Osteoblast (primary cell): ENCODE data around the gene EXOSC7. TPM values are rescaled to one million over a fixed set of nuclear protein-coding genes. Genes with fewer than 3 reads are reported as not detected.
A peak's percentile ranks its signal among the peaks of the same experiment; 100 is the strongest.
"Not testable (repeated sequence)": the region's sequence is repeated elsewhere in the genome, so short reads cannot be mapped to it uniquely, and the experiment has no call there.

Experiments used
- DNase-seq: peaks from one replicate; pipeline ENCODE4 v3.0.0; 2011; ENCODE audit warnings: low spot score, mixed read lengths; ENCODE audit not compliant: insufficient read length; ENCODE audit errors: missing footprints
- H2AFZ ChIP-seq: 2 replicates; pipeline ENCODE4 v1.6.0; 2011; ENCODE audit warnings: mild to moderate bottlenecking, low read length
- H3K27ac ChIP-seq: 2 replicates; pipeline ENCODE4 v1.5.1; 2011; ENCODE audit warnings: mild to moderate bottlenecking, low read depth, low read length, moderate library complexity
- H3K27me3 ChIP-seq: 2 replicates; pipeline ENCODE4 v1.6.0; 2012; ENCODE audit warnings: mild to moderate bottlenecking, control low read depth, inconsistent platforms, low read length, moderate library complexity; ENCODE audit not compliant: insufficient read depth
- H3K36me3 ChIP-seq: 2 replicates; pipeline ENCODE4 v1.5.1; 2011; ENCODE audit warnings: mild to moderate bottlenecking, low read length, control low read depth, moderate library complexity; ENCODE audit not compliant: insufficient read depth
- H3K4me1 ChIP-seq: 2 replicates; pipeline ENCODE4 v1.5.1; 2011; ENCODE audit warnings: mild to moderate bottlenecking, low read length, control low read depth, moderate library complexity; ENCODE audit not compliant: insufficient read depth
- H3K4me2 ChIP-seq: 2 replicates; pipeline ENCODE4 v1.6.0; 2011; ENCODE audit warnings: mild to moderate bottlenecking, low read length; ENCODE audit not compliant: insufficient read depth
- H3K4me3 ChIP-seq: fragments of 200-600 bp; sonication (generic); 3 replicates; pipeline ENCODE4 v1.5.1; 2012; ENCODE audit warnings: mild to moderate bottlenecking, low read length, inconsistent platforms; ENCODE audit not compliant: insufficient read depth
- H3K79me2 ChIP-seq: 2 replicates; pipeline ENCODE4 v1.6.0; 2012; ENCODE audit warnings: mild to moderate bottlenecking, low read length, control low read depth, inconsistent platforms; ENCODE audit not compliant: insufficient read depth
- H3K9me3 ChIP-seq: 2 replicates; pipeline ENCODE4 v1.5.1; 2011; ENCODE audit warnings: low read depth, low read length, control low read depth
- H4K20me1 ChIP-seq: 2 replicates; pipeline ENCODE4 v1.6.0; 2012; ENCODE audit warnings: mild to moderate bottlenecking, low read length, control low read depth; ENCODE audit not compliant: insufficient read depth
- total RNA-seq: library from RNA; depleted of rRNA; stranded (reverse); fragments of >200 nt; gene quantifications from 2 replicates; pipeline ENCODE4 v1.2.3, GENCODE V29; 2012
- TF ChIP-seq, protein P1 (sequence below): IDR thresholded peaks from 2 replicates; pipeline ENCODE4 v1.5.1; 2011; ENCODE audit warnings: mild to moderate bottlenecking, low read depth, low read length, moderate library complexity; ENCODE audit errors: extremely low read depth

The EXOSC7 gene
- total RNA-seq, 1 donor = 31.8 TPM

DNA sequence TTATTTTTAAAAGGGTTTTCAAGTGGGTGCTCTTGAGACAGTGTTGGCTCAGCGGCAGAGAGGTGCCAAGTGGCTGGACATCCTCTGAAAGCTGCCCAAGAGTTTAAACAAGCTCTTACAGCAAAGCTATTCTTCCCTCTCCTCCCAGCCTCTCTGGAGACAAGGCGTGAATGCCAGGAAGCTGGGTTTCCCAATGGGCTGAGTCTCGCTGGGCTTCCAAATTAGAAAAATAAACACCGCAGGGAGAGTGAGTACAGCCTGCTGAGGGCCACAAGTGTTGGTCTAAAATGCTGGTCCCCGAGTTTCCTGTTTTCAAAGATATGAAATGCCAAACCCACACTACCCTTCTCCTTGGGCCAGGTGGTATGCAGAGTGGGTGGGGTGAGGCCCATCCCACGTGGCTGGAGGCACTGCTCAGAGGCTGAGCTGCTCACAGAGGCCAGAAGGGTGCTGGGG lies 36.4 kb upstream of the EXOSC7 start:
- peaks cover 19% of the 10 kb centered on the region for H3K36me3 ChIP-seq
- H4K20me1 ChIP-seq = peaks cover 3% of the 10 kb centered on the region
- TF ChIP-seq, protein P1, sequence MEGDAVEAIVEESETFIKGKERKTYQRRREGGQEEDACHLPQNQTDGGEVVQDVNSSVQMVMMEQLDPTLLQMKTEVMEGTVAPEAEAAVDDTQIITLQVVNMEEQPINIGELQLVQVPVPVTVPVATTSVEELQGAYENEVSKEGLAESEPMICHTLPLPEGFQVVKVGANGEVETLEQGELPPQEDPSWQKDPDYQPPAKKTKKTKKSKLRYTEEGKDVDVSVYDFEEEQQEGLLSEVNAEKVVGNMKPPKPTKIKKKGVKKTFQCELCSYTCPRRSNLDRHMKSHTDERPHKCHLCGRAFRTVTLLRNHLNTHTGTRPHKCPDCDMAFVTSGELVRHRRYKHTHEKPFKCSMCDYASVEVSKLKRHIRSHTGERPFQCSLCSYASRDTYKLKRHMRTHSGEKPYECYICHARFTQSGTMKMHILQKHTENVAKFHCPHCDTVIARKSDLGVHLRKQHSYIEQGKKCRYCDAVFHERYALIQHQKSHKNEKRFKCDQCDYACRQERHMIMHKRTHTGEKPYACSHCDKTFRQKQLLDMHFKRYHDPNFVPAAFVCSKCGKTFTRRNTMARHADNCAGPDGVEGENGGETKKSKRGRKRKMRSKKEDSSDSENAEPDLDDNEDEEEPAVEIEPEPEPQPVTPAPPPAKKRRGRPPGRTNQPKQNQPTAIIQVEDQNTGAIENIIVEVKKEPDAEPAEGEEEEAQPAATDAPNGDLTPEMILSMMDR = no peak
- H3K4me1 ChIP-seq = peaks cover 13% of the 10 kb centered on the region
- no peaks in the 10 kb centered on the region for H3K9me3 ChIP-seq
- H3K27me3 ChIP-seq = no peaks in the 10 kb centered on the region
- H3K79me2 ChIP-seq = peaks cover 3% of the 10 kb centered on the region
- no peak overlapping the region for H2AFZ ChIP-seq
- no peak overlapping the region for H3K27ac ChIP-seq
- no peak overlapping the region for H3K4me3 ChIP-seq
- no peak for DNase-seq
- H3K4me2 ChIP-seq = no peak overlapping the region

DNA sequence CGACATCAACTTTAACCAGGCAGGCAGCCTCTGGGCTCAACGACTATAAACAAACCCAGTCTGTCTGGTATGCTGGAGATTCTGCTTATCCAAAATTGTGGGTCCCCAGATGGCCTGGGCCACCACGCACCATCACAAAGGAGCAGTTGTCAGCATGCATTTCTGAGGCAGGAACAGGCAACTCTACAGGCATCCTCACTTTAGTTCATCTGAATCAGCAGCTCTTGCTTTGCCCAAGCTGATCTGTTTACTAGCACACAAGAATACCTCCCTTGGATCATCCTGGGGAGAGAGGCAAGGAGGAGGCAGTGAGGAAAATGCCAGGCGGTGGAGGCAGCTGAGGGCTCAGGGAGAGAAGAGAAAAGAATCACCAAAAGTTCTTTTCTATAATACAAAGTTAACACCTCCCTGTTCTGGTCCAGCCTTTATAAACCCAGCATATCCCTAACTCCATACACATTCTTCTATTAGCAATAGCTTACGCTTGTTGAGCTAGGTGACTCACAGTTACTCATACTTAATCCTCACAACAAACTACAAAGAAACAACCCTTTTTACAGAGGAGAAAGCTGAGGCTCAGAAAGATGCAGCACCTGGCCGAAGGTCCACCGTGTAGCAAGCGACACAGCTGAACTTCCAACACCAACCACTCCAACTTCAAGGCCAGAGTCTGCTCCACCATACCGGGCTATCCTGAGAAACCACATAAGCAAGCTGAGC lies 33.7 kb upstream of the EXOSC7 start:
- DNase-seq = peak; percentile 78
- H3K4me2 ChIP-seq = no peak overlapping the region
- H3K27ac ChIP-seq = peak overlapping the region; percentile 29
- peaks cover 13% of the 10 kb centered on the region for H3K4me1 ChIP-seq
- H3K27me3 ChIP-seq = no peaks in the 10 kb centered on the region
- no peaks in the 10 kb centered on the region for H3K9me3 ChIP-seq
- TF ChIP-seq, protein P1 = no peak
- no peaks in the 10 kb centered on the region for H3K79me2 ChIP-seq
- no peak overlapping the region for H3K4me3 ChIP-seq
- H3K36me3 ChIP-seq = peaks cover 19% of the 10 kb centered on the region
- peaks cover 5% of the 10 kb centered on the region for H4K20me1 ChIP-seq
- no peak overlapping the region for H2AFZ ChIP-seq

DNA sequence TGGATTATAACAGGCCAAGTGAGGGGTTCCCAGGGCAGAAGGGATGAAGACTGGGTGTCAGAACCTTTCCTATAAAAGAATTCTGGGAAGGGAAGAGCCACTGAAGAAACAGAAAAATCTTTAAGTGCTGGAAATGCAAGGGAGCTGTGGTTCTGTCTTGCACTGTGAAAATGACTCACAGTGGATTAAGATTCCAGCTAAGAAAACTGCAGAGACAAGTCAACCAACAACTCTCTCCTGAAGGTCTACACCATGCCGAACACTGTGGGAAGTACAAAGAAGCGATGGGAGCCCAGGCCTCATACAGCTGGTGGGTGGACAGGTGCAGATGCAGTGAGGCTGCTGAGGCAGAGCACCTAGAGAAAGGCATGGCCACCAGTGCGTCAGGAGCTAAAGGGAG lies 27.8 kb upstream of the EXOSC7 start:
- H3K36me3 ChIP-seq = peaks cover 4% of the 10 kb centered on the region
- H3K4me2 ChIP-seq = no peak overlapping the region
- H3K9me3 ChIP-seq = no peaks in the 10 kb centered on the region
- no peaks in the 10 kb centered on the region for H3K27me3 ChIP-seq
- DNase-seq = no peak
- TF ChIP-seq, protein P1 = no peak
- peaks cover 7% of the 10 kb centered on the region for H3K79me2 ChIP-seq
- no peak overlapping the region for H3K4me3 ChIP-seq
- H3K4me1 ChIP-seq = no peaks in the 10 kb centered on the region
- no peak overlapping the region for H2AFZ ChIP-seq
- H4K20me1 ChIP-seq = peaks cover 30% of the 10 kb centered on the region
- H3K27ac ChIP-seq = no peak overlapping the region

DNA sequence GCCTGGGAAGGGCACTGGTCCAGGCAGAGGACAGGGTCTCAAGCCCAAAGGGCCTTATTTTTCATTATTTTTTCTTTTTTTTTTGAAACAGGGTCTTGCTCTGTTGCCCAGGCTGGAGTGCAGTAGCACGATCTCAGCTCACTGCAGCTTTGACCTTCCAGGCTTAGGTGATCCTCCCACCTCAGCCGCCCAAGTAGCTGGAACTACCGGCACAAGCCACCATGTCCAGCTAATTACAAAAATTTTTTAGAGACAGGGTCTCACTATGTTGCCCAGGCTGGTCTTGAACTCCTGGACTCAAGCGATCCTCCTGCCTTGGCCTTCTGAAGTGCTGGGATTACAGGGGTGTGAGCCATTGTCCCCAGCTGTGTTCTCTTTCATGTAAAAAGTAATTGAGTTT lies 26.3 kb upstream of the EXOSC7 start:
- not testable (repeated sequence) for H3K27ac ChIP-seq, H2AFZ ChIP-seq, H3K36me3 ChIP-seq, H3K4me3 ChIP-seq, H3K4me1 ChIP-seq, DNase-seq, H3K4me2 ChIP-seq, H3K27me3 ChIP-seq, H3K9me3 ChIP-seq
- H3K79me2 ChIP-seq = peaks cover 17% of the 10 kb centered on the region
- peaks cover 35% of the 10 kb centered on the region for H4K20me1 ChIP-seq
